Natural killer cell (primary cell): Measurements from ENCODE around the gene CATSPERB. TPM values are rescaled to one million over a fixed set of nuclear protein-coding genes. Genes with fewer than 3 reads are reported as not detected.

ENCODE experiments used
- ATAC-seq, 3 donors: fragments of 150-1000 bp in 2 of 3; fragments of 200-7000 bp in 1 of 3; cut with Tn5 transposase; 1 replicate in 1 of 3; 2 replicates in 2 of 3; pipeline ENCODE4 v1.10.0; 2021; ENCODE audit warnings: mild to moderate bottlenecking in 2 of 3, moderate library complexity in 2 of 3
- DNase-seq, 2 donors: peaks; one replicate each; pipeline versions ENCODE4 v3.0.0 to v3.0.0-alpha.2; 2013 to 2021; ENCODE audit warnings: mixed read lengths in 1 of 2
- H3K27ac ChIP-seq: one replicate; pipeline ENCODE4 v1.5.1; 2013; ENCODE audit warnings: mild to moderate bottlenecking, low read length
- H3K27me3 ChIP-seq: one replicate; pipeline ENCODE4 v1.6.1; 2013; ENCODE audit warnings: low read length; ENCODE audit not compliant: control insufficient read depth, insufficient read depth
- H3K36me3 ChIP-seq: one replicate; pipeline ENCODE4 v1.6.1; 2013; ENCODE audit warnings: low read length; ENCODE audit not compliant: control insufficient read depth, insufficient read depth
- H3K4me1 ChIP-seq: one replicate; pipeline ENCODE4 v1.6.1; 2013; ENCODE audit warnings: low read length; ENCODE audit not compliant: control insufficient read depth, insufficient read depth
- H3K4me3 ChIP-seq: one replicate; pipeline ENCODE4 v1.5.1; 2013; ENCODE audit warnings: low read length
- H3K9me3 ChIP-seq: one replicate; pipeline ENCODE4 v1.6.1; 2013; ENCODE audit warnings: low read length; ENCODE audit not compliant: control insufficient read depth, insufficient read depth
- H3K27ac Mint-ChIP-seq, 2 donors: one replicate each; pipeline ENCODE4 v1.8.0; 2022; ENCODE audit warnings: mild to moderate bottlenecking in 2 of 2, mixed read lengths in 2 of 2, moderate library complexity in 1 of 2
- H3K27me3 Mint-ChIP-seq, 2 donors: one replicate each; pipeline ENCODE4 v1.8.0; 2022; ENCODE audit warnings: low read depth in 2 of 2, mixed read lengths in 2 of 2
- H3K36me3 Mint-ChIP-seq: one replicate; pipeline ENCODE4 v1.8.0; 2022; ENCODE audit warnings: mixed read lengths
- H3K4me1 Mint-ChIP-seq, 2 donors: one replicate each; pipeline ENCODE4 v1.8.0; 2022; ENCODE audit warnings: mixed read lengths in 2 of 2
- H3K4me3 Mint-ChIP-seq: one replicate; pipeline ENCODE4 v1.8.0; 2022; ENCODE audit warnings: mild to moderate bottlenecking, moderate library complexity, mixed read lengths
- H3K9me3 Mint-ChIP-seq, 2 donors: one replicate each; pipeline ENCODE4 v1.8.0; 2022; ENCODE audit warnings: mixed read lengths in 2 of 2
- WGBS: methylation state at CpG from one replicate; pipeline ENCODE4 v1.1.7; 2013; ENCODE audit warnings: missing lambda C conversion rate; ENCODE audit not compliant: insufficient coverage; 5-methylcytosine and 5-hydroxymethylcytosine counted together
- intact Hi-C: fragments of 100-400 bp; cut with micrococcal nuclease; formaldehyde crosslinking; loops from one replicate; pipeline ENCODE4 v1.14.2; 2022
- total RNA-seq, 4 donors: library from RNA; stranded (reverse); fragments of 120-200 nt in 1 of 4; gene quantifications; one replicate each; pipeline versions ENCODE4 v1.2.3 to v1.2.4, GENCODE V29; 2013 to 2022
- TF ChIP-seq, protein P1 (sequence below): fragments of 200-600 bp; IDR thresholded peaks from one replicate; pipeline ENCODE4 v1.8.0; 2022; ENCODE audit warnings: antibody characterized with exemption

CATSPERB gene
- total RNA-seq, 3 donors from 2014 or later (not counting 1 experiment from before 2014, with no cell fraction given), result 3.1 to 5.8 (median 4.2) TPM

DNA sequence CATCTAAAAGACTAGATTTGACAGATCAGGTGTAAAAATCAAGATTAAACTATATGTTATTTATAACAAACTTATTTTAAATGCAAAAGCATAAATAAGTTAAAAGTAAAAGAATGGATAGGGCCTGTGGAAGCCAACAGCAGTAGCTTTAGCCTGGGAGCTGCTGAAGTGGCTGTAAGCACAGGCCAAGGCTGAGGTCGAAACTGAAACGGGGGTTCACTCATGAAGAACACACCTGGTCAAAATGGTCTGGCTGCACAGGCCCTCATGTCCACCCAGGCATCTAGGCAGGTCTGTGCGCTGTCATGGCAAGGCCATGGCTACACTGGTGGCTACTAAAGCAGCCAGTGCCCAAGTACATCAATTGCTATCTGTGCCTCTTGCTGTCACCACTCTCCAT is 23.1 kb downstream of the CATSPERB start:
- Histone ChIP-seq H3K27me3 (no peaks in the 10 kb centered on the region), H3K36me3 (no peaks in the 10 kb centered on the region), H3K4me1 (no peaks in the 10 kb centered on the region), H3K9me3 (no peaks in the 10 kb centered on the region), H3K27ac (no peak overlapping the region), H3K4me3 (no peak overlapping the region)
- intact Hi-C loops, result no loop called here
- H3K9me3 Mint-ChIP-seq, result peaks cover 0 to 3% of the 10 kb centered on the region in 2 donors
- H3K36me3 Mint-ChIP-seq, result no peaks in the 10 kb centered on the region
- TF ChIP-seq, protein P1, sequence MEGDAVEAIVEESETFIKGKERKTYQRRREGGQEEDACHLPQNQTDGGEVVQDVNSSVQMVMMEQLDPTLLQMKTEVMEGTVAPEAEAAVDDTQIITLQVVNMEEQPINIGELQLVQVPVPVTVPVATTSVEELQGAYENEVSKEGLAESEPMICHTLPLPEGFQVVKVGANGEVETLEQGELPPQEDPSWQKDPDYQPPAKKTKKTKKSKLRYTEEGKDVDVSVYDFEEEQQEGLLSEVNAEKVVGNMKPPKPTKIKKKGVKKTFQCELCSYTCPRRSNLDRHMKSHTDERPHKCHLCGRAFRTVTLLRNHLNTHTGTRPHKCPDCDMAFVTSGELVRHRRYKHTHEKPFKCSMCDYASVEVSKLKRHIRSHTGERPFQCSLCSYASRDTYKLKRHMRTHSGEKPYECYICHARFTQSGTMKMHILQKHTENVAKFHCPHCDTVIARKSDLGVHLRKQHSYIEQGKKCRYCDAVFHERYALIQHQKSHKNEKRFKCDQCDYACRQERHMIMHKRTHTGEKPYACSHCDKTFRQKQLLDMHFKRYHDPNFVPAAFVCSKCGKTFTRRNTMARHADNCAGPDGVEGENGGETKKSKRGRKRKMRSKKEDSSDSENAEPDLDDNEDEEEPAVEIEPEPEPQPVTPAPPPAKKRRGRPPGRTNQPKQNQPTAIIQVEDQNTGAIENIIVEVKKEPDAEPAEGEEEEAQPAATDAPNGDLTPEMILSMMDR, result no peak
- 98% methylated on average over 3 of the region's 3 CpGs for whole genome bisulfite sequencing
- H3K27ac Mint-ChIP-seq, result no peak overlapping the region
- no peak overlapping the region for H3K4me3 Mint-ChIP-seq
- peaks cover 0 to under 1% of the 10 kb centered on the region in 2 donors for H3K4me1 Mint-ChIP-seq
- DNase-seq (no peak), ATAC-seq (no peak)
- no peaks in the 10 kb centered on the region for H3K27me3 Mint-ChIP-seq

DNA sequence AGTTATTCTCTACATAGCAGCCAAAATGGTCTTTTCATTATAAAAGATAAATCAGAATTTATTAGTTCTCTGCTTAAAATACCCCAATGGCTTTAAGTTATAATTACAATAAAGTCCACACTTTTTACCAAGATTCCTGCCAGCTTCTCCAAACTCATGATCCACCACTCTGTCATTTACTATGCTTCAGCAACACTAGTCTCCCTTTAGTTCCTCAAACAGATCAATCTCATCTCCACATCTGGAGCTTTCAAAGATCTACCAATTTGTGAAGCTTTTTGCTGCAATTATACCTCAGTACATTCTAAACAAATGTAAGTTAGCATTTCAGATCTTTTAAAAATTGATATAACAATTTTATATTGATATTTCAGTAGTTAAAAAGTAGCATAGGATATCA is 24.9 kb downstream of the CATSPERB start:
- no peaks in the 10 kb centered on the region for H3K4me1 ChIP-seq
- Mint-ChIP-seq H3K4me1 (no peaks in the 10 kb centered on the region), H3K9me3 (peaks cover 0 to 3% of the 10 kb centered on the region in 2 donors), H3K27me3 (no peaks in the 10 kb centered on the region), H3K36me3 (no peaks in the 10 kb centered on the region), H3K4me3 (no peak overlapping the region), H3K27ac (no peak overlapping the region)
- ATAC-seq (no peak), DNase-seq (no peak)
- no peak overlapping the region for H3K27ac ChIP-seq
- TF ChIP-seq, protein P1, result no peak
- H3K4me3 ChIP-seq, result no peak overlapping the region
- no peaks in the 10 kb centered on the region for H3K36me3 ChIP-seq
- no peaks in the 10 kb centered on the region for H3K27me3 ChIP-seq
- intact Hi-C loops, result no loop called here
- no peaks in the 10 kb centered on the region for H3K9me3 ChIP-seq

DNA sequence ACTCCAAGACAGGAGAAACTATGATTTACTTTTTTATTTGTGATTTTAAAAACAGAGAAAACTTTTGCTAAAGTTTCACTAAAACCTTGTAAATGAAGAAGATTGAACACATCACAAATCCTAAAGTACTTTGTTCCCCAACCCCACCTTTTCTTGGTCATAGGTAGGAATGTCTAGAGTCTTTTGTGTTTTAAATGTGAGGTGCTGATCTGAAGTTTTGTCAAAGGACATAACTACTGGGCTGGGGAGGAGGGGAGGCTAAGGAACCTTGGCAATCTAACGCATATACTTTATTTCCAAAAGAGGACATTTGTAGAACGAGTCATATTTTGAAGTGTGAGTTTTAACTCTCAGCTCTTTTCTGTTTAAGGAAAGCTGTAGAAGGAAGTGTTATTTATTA is 37.2 kb downstream of the CATSPERB start:
- peaks cover 10 to 17% of the 10 kb centered on the region in 2 donors for H3K27me3 Mint-ChIP-seq
- H3K9me3 Mint-ChIP-seq, result peaks cover 0 to 8% of the 10 kb centered on the region in 2 donors
- no peak overlapping the region for H3K27ac Mint-ChIP-seq
- Histone ChIP-seq H3K9me3 (peaks cover 2% of the 10 kb centered on the region), H3K27ac (no peak overlapping the region), H3K27me3 (no peaks in the 10 kb centered on the region), H3K36me3 (no peaks in the 10 kb centered on the region), H3K4me3 (no peak overlapping the region), H3K4me1 (no peaks in the 10 kb centered on the region)
- WGBS, result 80% methylated on average over 1 of the region's 2 CpGs
- ATAC-seq, result no peak
- H3K4me3 Mint-ChIP-seq, result no peak overlapping the region
- intact Hi-C loops, result no loop called here
- no peak for DNase-seq
- no peaks in the 10 kb centered on the region for H3K4me1 Mint-ChIP-seq
- TF ChIP-seq, protein P1, result no peak
- H3K36me3 Mint-ChIP-seq, result no peaks in the 10 kb centered on the region

DNA sequence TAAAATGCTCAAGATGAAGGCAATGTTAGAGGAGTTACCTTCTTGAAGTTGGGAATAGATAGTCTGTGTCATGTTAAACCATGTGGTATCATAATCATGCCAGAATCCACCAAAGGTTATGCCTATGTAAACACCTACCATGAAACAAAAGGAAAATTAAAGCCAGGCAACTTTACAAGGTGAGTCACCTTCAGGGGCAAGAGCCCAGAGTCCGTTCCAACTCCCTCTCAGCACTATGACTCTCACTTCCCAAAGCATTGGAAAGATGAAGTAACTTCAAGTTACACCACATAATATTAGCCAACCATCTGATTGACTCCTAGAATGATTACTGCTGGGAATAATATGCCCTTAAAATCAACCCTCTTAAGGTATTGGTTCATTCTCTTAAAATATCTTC is 38.5 kb downstream of the CATSPERB start:
- no peak overlapping the region for H3K4me3 Mint-ChIP-seq
- peaks cover 0 to 8% of the 10 kb centered on the region in 2 donors for H3K9me3 Mint-ChIP-seq
- Histone ChIP-seq H3K36me3 (no peaks in the 10 kb centered on the region), H3K4me3 (no peak overlapping the region), H3K4me1 (no peaks in the 10 kb centered on the region), H3K27ac (no peak overlapping the region), H3K9me3 (peaks cover 2% of the 10 kb centered on the region), H3K27me3 (no peaks in the 10 kb centered on the region)
- H3K27ac Mint-ChIP-seq, result no peak overlapping the region
- TF ChIP-seq, protein P1, result no peak
- no peaks in the 10 kb centered on the region for H3K36me3 Mint-ChIP-seq
- H3K4me1 Mint-ChIP-seq, result no peaks in the 10 kb centered on the region
- H3K27me3 Mint-ChIP-seq, result peaks cover 10 to 17% of the 10 kb centered on the region in 2 donors
- ATAC-seq (no peak), DNase-seq (no peak)
- 94% methylated on average over 1 of the region's 1 CpG for WGBS
- intact Hi-C loops, result no loop called here
